ENCODE data around the gene C10orf71.

- no peak for TF ChIP-seq CTCF (IDR thresholded peaks at IDR 0.05)
- TF ChIP-seq POLR2A (IDR thresholded peaks at IDR 0.05), result no peak
Measured at GRCh38 chr10:49355221-49355620, 56.3 kb downstream of the C10orf71 start.
